LNCaP clone FGC (cell line): Measurements from ENCODE around the gene WDR86.

ENCODE experiments used
- DNase-seq: peaks from one replicate; pipeline ENCODE4 v3.0.0-alpha.2; 2011; ENCODE audit warnings: low read depth
- H3K4me3 ChIP-seq: 2 replicates; pipeline ENCODE4 v1.5.1; 2011; ENCODE audit warnings: mild to moderate bottlenecking, low read depth, low read length, control low read depth
- CTCF ChIP-seq: IDR thresholded peaks from 2 replicates; pipeline ENCODE4 v1.5.1; 2012; ENCODE audit warnings: mild to moderate bottlenecking; ENCODE audit not compliant: control insufficient read depth, insufficient read depth; ENCODE audit errors: extremely low read depth

WDR86 gene

GRCh38 chr7:151409667-151410404 lies at the start of gene WDR86:
TSS of gene WDR86 (minus strand) at chr7:151410038. CDS start at chr7:151409589, 449 bp downstream.
- no peak for DNase-seq
- H3K4me3 ChIP-seq: no peak within 1 kb of the TSS
- no peak for TF ChIP-seq CTCF

- no peak for TF ChIP-seq CTCF
These were observed 47.7 kb upstream of the WDR86 start for GRCh38 chr7:151457534-151457933.

GRCh38 chr7:151456782-151457181 lies 46.9 kb upstream of the WDR86 start:
- DNase-seq: no peak

More at GRCh38 chr7:151457534-151457933, 47.7 kb upstream of the WDR86 start:
- no peak overlapping the region for H3K4me3 ChIP-seq
- no peak for DNase-seq

GRCh38 chr7:151456276-151456675 lies 46.4 kb upstream of the WDR86 start:
- no peak overlapping the region for H3K4me3 ChIP-seq
- no peak for DNase-seq
- TF ChIP-seq CTCF: no peak

More at GRCh38 chr7:151456782-151457181, 46.9 kb upstream of the WDR86 start:
- no peak for TF ChIP-seq CTCF
- no peak overlapping the region for H3K4me3 ChIP-seq

GRCh38 chr7:151455690-151456089 lies 45.9 kb upstream of the WDR86 start:
- no peak for DNase-seq
- H3K4me3 ChIP-seq: no peak overlapping the region
- TF ChIP-seq CTCF: no peak

GRCh38 chr7:151454932-151455530 lies 45.2 kb upstream of the WDR86 start:
- TF ChIP-seq CTCF: no peak
- no peak for DNase-seq

More at GRCh38 chr7:151454932-151455530, 45.2 kb upstream of the WDR86 start:
- H3K4me3 ChIP-seq: no peak overlapping the region
